Keratinocyte (primary cell): Measurements from ENCODE around the gene MET. TPM values are rescaled to one million over a fixed set of nuclear protein-coding genes. Genes with fewer than 3 reads are reported as not detected.

Experiments
- DNase-seq: peaks from one replicate; pipeline ENCODE4 v3.0.0-alpha.2; 2011; ENCODE audit warnings: low read depth, missing footprints, low spot score
- FAIRE-seq: peaks from 2 replicates; lab custom pipeline; 2011; peaks lifted over from hg19 to GRCh38; lab: Jason Lieb, UNC
- H2AFZ ChIP-seq: 2 replicates; pipeline ENCODE4 v1.6.0; 2012; ENCODE audit warnings: low read length, control low read depth, inconsistent platforms; ENCODE audit not compliant: control insufficient read depth
- H3K27ac ChIP-seq: 2 replicates; pipeline ENCODE4 v1.5.1; 2011; ENCODE audit warnings: low read length; ENCODE audit not compliant: control insufficient read depth, insufficient read depth
- H3K27me3 ChIP-seq: 3 replicates; pipeline ENCODE4 v1.6.0; 2011; ENCODE audit warnings: low read length; ENCODE audit not compliant: control insufficient read depth, insufficient read depth; ENCODE audit errors: extremely low read depth
- H3K36me3 ChIP-seq, 2 experiments: 2 replicates in 1 of 2; 3 replicates in 1 of 2; pipeline ENCODE4 v1.5.1; 2011; ENCODE audit warnings: low read length in 2 of 2, mild to moderate bottlenecking in 1 of 2; ENCODE audit not compliant: control insufficient read depth in 2 of 2, insufficient read depth in 2 of 2; ENCODE audit errors: extremely low read depth in 1 of 2
- H3K4me1 ChIP-seq: 3 replicates; pipeline ENCODE4 v1.5.1; 2011; ENCODE audit warnings: low read length; ENCODE audit not compliant: control insufficient read depth, insufficient read depth; ENCODE audit errors: extremely low read depth
- H3K4me2 ChIP-seq: 3 replicates; pipeline ENCODE4 v1.6.0; 2011; ENCODE audit warnings: low read depth, low read length; ENCODE audit not compliant: control insufficient read depth, insufficient read depth; ENCODE audit errors: extremely low read depth
- H3K4me3 ChIP-seq, 3 experiments: fragments of 200-600 bp in 1 of 3; sonication (generic) in 1 of 3; 2 replicates in 2 of 3; 3 replicates in 1 of 3; pipeline ENCODE4 v1.5.1; 2011 to 2016; ENCODE audit warnings: low read length in 3 of 3, mild to moderate bottlenecking in 3 of 3, control low read depth in 2 of 3, inconsistent platforms in 1 of 3, low read depth in 1 of 3, mixed read lengths in 1 of 3, mixed run types in 1 of 3, moderate library complexity in 1 of 3; ENCODE audit not compliant: control insufficient read depth in 2 of 3, insufficient read depth in 2 of 3; ENCODE audit errors: extremely low read depth in 1 of 3
- H3K79me2 ChIP-seq: 2 replicates; pipeline ENCODE4 v1.6.0; 2012; ENCODE audit warnings: low read length; ENCODE audit not compliant: control insufficient read depth, insufficient read depth
- H3K9ac ChIP-seq: 3 replicates; pipeline ENCODE4 v1.6.0; 2011; ENCODE audit warnings: low read length; ENCODE audit not compliant: control insufficient read depth, insufficient read depth; ENCODE audit errors: extremely low read depth
- H3K9me1 ChIP-seq: 3 replicates; pipeline ENCODE4 v1.6.0; 2011; ENCODE audit warnings: low read length; ENCODE audit not compliant: control insufficient read depth, insufficient read depth; ENCODE audit errors: extremely low read depth
- H3K9me3 ChIP-seq: 2 replicates; pipeline ENCODE4 v1.5.1; 2012; ENCODE audit warnings: low read depth, low read length; ENCODE audit not compliant: control insufficient read depth
- H4K20me1 ChIP-seq: 3 replicates; pipeline ENCODE4 v1.6.0; 2011; ENCODE audit warnings: low read length; ENCODE audit not compliant: control insufficient read depth, insufficient read depth; ENCODE audit errors: extremely low read depth
- CTCF ChIP-seq, 3 experiments: IDR thresholded peaks in 1 of 3; conservative IDR thresholded peaks in 1 of 3; optimal IDR thresholded peaks in 1 of 3; 2 replicates in 2 of 3; 3 replicates in 1 of 3; pipeline versions ENCODE3 to v1.5.1; 2011; ENCODE audit warnings: low read length in 3 of 3, mild to moderate bottlenecking in 3 of 3, moderate library complexity in 2 of 3, control low read depth in 1 of 3, inconsistent platforms in 1 of 3; ENCODE audit not compliant: insufficient read depth in 2 of 3; ENCODE audit errors: extremely low read depth in 1 of 3
- EZH2 ChIP-seq: IDR thresholded peaks from one replicate; pipeline ENCODE4 v1.6.1; 2012; ENCODE audit warnings: inconsistent platforms, mild to moderate bottlenecking, low read length, moderate library complexity
- dilution Hi-C: fragments of 300-500 bp; cut with MboI; formaldehyde crosslinking; loops from one replicate; pipeline ENCODE4 v1.7.0; 2020; ENCODE audit warnings: low sequenced_read_pairs; ENCODE audit not compliant: extremely low pct_ligation_motif_present
- polyA plus RNA-seq, 5 experiments: library from polyadenylated mRNA; depleted of rRNA in 3 of 5; stranded (reverse) in 3 of 5; stranded (forward) in 1 of 5; unstranded in 1 of 5; fragments of >200 nt; gene quantifications; 1 replicate in 1 of 5; 2 replicates in 3 of 5; 3 replicates in 1 of 5; pipeline versions ENCODE4 v1.2.1 to v1.2.3, GENCODE V29; 2011 to 2012; ENCODE audit warnings: missing spikeins in 2 of 5, low read depth in 1 of 5, low replicate concordance in 1 of 5

Gene MET
- polyA plus RNA-seq, 1 donor (not counting 4 experiments of a cell fraction or from before 2014, with no cell fraction given) = 117 TPM

- dilution Hi-C loops = no loop called here
- H3K9me1 ChIP-seq = no peaks in the 10 kb centered on the region
- H3K36me3 ChIP-seq = peaks cover 16 to 55% of the 10 kb centered on the region in 2 experiments
- DNase-seq = no peak
- no peak overlapping the region for H3K4me2 ChIP-seq
- no peaks in the 10 kb centered on the region for H4K20me1 ChIP-seq
- no peaks in the 10 kb centered on the region for H3K27me3 ChIP-seq
- peaks cover 60% of the 10 kb centered on the region for H3K4me1 ChIP-seq
- H3K27ac ChIP-seq = peak overlapping the region; percentile 3
- TF ChIP-seq EZH2 (no peak), CTCF (optimal IDR thresholded peaks at IDR 0.05 in 1 of 3, IDR thresholded peaks at IDR 0.05 in 1 of 3, conservative IDR thresholded peaks at IDR 0.05 in 1 of 3; ENCODE audit: extremely low read depth in 1 of 3, insufficient read depth in 2 of 3, low read length in 3 of 3) (no peak)
- no peak overlapping the region for H3K4me3 ChIP-seq
- peaks cover 79% of the 10 kb centered on the region for H3K79me2 ChIP-seq
- no peaks in the 10 kb centered on the region for H3K9me3 ChIP-seq
- H2AFZ ChIP-seq = no peak overlapping the region
- H3K9ac ChIP-seq = no peak overlapping the region
- FAIRE-seq = peak; percentile 56
These were observed 27.1 kb downstream of the MET start for GRCh38 chr7:116698930-116699721.

- Histone ChIP-seq H3K27me3 (no peaks in the 10 kb centered on the region), H3K36me3 (peaks cover 16 to 56% of the 10 kb centered on the region in 2 experiments), H3K9me1 (no peaks in the 10 kb centered on the region), H4K20me1 (no peaks in the 10 kb centered on the region), H3K4me1 (peaks cover 65% of the 10 kb centered on the region), H3K4me3 (no peak overlapping the region), H3K9ac (no peak overlapping the region), H3K27ac (peak overlapping the region; percentile 3), H3K4me2 (no peak overlapping the region), H3K79me2 (peaks cover 79% of the 10 kb centered on the region), H3K9me3 (no peaks in the 10 kb centered on the region), H2AFZ (no peak overlapping the region)
- dilution Hi-C loops = no loop called here
- FAIRE-seq = no peak
- no peak for TF ChIP-seq EZH2
- TF ChIP-seq CTCF (optimal IDR thresholded peaks at IDR 0.05 in 1 of 3, IDR thresholded peaks at IDR 0.05 in 1 of 3, conservative IDR thresholded peaks at IDR 0.05 in 1 of 3; ENCODE audit: extremely low read depth in 1 of 3, insufficient read depth in 2 of 3, low read length in 3 of 3) = no peak
- DNase-seq = no peak
These were observed 27.7 kb downstream of the MET start for GRCh38 chr7:116699722-116700120.
